ENCODE measurements around the gene DEPDC5. TPM values are rescaled to one million over a fixed set of nuclear protein-coding genes. Genes with fewer than 3 reads are reported as not detected.

DEPDC5 gene
- total and polyA plus RNA-seq, 2 of the 8 experiments (the other 6 are each of a cell fraction or from before 2014, with no cell fraction given): 18.3 to 26.5 TPM

DNA sequence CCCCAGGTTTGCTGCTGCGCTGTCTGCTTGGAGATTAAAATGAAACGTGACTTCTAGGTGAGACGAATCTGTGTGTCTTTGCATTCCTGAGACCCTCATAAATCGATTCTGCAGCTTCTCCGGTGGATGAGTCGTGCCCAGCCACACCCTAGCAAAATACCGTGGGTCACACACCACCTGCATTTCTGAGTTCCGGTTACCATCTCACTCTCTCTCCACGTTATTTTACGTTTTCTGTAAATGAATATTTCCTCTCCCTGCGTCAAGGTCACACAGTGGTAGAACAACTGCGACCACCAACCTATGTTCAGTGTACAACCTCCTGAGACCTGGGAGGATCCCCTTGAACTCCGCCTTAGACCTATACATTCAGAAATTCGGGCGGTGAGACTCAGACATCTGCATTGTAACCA, 191.6 kb downstream of the DEPDC5 start (continued):
- no peak for TF ChIP-seq RXRA (IDR thresholded peaks at IDR 0.05; ENCODE audit: insufficient read depth, low read depth, low read length)
- TF ChIP-seq TBP (IDR thresholded peaks at IDR 0.05; ENCODE audit: low read depth, low read length): no peak
- 0 out of 3 replicates have a peak, but pooled peaks of 1 of the 2 experiments have one; percentile 8 for TF ChIP-seq POLR2A (IDR thresholded peaks at IDR 0.05; ENCODE audit: control extremely low read depth in 1 of 2, low read depth in 2 of 2, low read length in 2 of 2)
